Activated B cell treated with CpG ODN at 0.5 μM for 24 hours (primary cell): ENCODE results near the gene ANP32B. TPM values are rescaled to one million over a fixed set of nuclear protein-coding genes. Genes with fewer than 3 reads are reported as not detected.
A peak's percentile ranks its signal among the peaks of the same experiment; 100 is the strongest.

Experiments
- ATAC-seq: fragments of 200-7000 bp; cut with Tn5 transposase; one replicate; pipeline ENCODE4 v1.10.0; 2021; ENCODE audit warnings: low read depth, mild to moderate bottlenecking, moderate library complexity
- CTCF ChIA-PET: fragments of 350-600 bp; sonication (Branson Sonifier 250); formaldehyde crosslinking; loops from one replicate; lab custom pipeline; 2021; ENCODE audit warnings: antibody characterized with exemption; lab: Charles Lee
- POLR2A ChIA-PET: fragments of 350-600 bp; sonication (Branson Sonifier 250); formaldehyde crosslinking; loops from one replicate; lab custom pipeline; 2021; ENCODE audit warnings: antibody characterized with exemption; lab: Charles Lee
- DNase-seq: peaks from one replicate; pipeline ENCODE4 v3.0.0; 2022
- H3K27ac Mint-ChIP-seq: one replicate; pipeline ENCODE4 v1.8.0; 2020; ENCODE audit warnings: mixed read lengths
- H3K27me3 Mint-ChIP-seq: one replicate; pipeline ENCODE4 v1.8.0; 2021; ENCODE audit warnings: mixed read lengths
- H3K36me3 Mint-ChIP-seq: one replicate; pipeline ENCODE4 v1.8.0; 2021; ENCODE audit warnings: low read depth, mixed read lengths
- H3K4me1 Mint-ChIP-seq: one replicate; pipeline ENCODE4 v1.8.0; 2021; ENCODE audit warnings: mixed read lengths
- H3K4me3 Mint-ChIP-seq: one replicate; pipeline ENCODE4 v1.8.0; 2020; ENCODE audit warnings: mild to moderate bottlenecking, mixed read lengths
- H3K9me3 Mint-ChIP-seq: one replicate; pipeline ENCODE4 v1.8.0; 2020; ENCODE audit warnings: mixed read lengths
- CTCF ChIP-seq: fragments of 200-600 bp; IDR thresholded peaks from one replicate; pipeline ENCODE4 v1.8.0; 2022; ENCODE audit warnings: antibody characterized with exemption, mild to moderate bottlenecking
- intact Hi-C: fragments of 100-400 bp; cut with micrococcal nuclease; formaldehyde crosslinking; loops from one replicate; pipeline ENCODE4 v1.15.1; 2024
- total RNA-seq: library from RNA; stranded (reverse); gene quantifications from 2 replicates; pipeline ENCODE4 v1.2.3, GENCODE V29; 2022

The ANP32B gene
- total RNA-seq, 1 donor from 2014 or later: 162 TPM

GRCh38 chr9:97979788-97980478, 3.2 kb upstream of the ANP32B start:
- peaks cover 11% of the 10 kb centered on the region for H3K4me1 Mint-ChIP-seq
- H3K36me3 Mint-ChIP-seq: no peaks in the 10 kb centered on the region
- no peaks in the 10 kb centered on the region for H3K9me3 Mint-ChIP-seq
- ChIA-PET CTCF (interaction anchor here (0.6 kb wide), 1 partner anchor 267 kb away, joined by 3 read pairs; no protein-coding TSS in a partner anchor), POLR2A (interaction anchor here (2.0 kb wide), 1 partner anchor 58 kb away, joined by 7 read pairs; the partner anchor contains the start of gene TRMO)
- DNase-seq (no peak), ATAC-seq (no peak)
- no peak overlapping the region for H3K4me3 Mint-ChIP-seq
- no peak for TF ChIP-seq CTCF
- H3K27ac Mint-ChIP-seq: no peak overlapping the region
- H3K27me3 Mint-ChIP-seq: no peaks in the 10 kb centered on the region
- intact Hi-C loops: loop anchor here (5.0 kb wide), 2 partner anchors 568 to 1563 kb away; partner anchors contain the start of genes TDRD7 and ZNF367

- CTCF ChIA-PET: interaction anchor here (0.6 kb wide), 1 partner anchor 267 kb away, joined by 3 read pairs; no protein-coding TSS in a partner anchor
- no peaks in the 10 kb centered on the region for H3K27me3 Mint-ChIP-seq
- peaks cover 13% of the 10 kb centered on the region for H3K4me1 Mint-ChIP-seq
- intact Hi-C loops: loop anchor here (5.0 kb wide), 2 partner anchors 568 to 1563 kb away; partner anchors contain the start of genes TDRD7 and ZNF367
- no peak overlapping the region for H3K4me3 Mint-ChIP-seq
- no peak for TF ChIP-seq CTCF
- H3K36me3 Mint-ChIP-seq: no peaks in the 10 kb centered on the region
- H3K9me3 Mint-ChIP-seq: no peaks in the 10 kb centered on the region
- ATAC-seq: no peak
- no peak for DNase-seq
- POLR2A ChIA-PET: interaction anchor here (1.3 to 2.0 kb wide), 2 partner anchors 58 to 76 kb away, joined by 4 to 7 read pairs; partner anchors contain the start of genes NANS and TRMO
- H3K27ac Mint-ChIP-seq: no peak overlapping the region
Measured at GRCh38 chr9:97980479-97980803, 2.7 kb upstream of the ANP32B start.

- DNase-seq (no peak), ATAC-seq (no peak)
- Mint-ChIP-seq H3K27ac (peak overlapping the region; percentile 84), H3K36me3 (no peaks in the 10 kb centered on the region), H3K9me3 (no peaks in the 10 kb centered on the region), H3K27me3 (no peaks in the 10 kb centered on the region), H3K4me3 (peak overlapping the region; percentile 81), H3K4me1 (peaks cover 21% of the 10 kb centered on the region)
- intact Hi-C loops: loop anchor here (5.0 kb wide), 2 partner anchors 569 to 1564 kb away; partner anchors contain the start of genes TDRD7 and ZNF367
- no peak for TF ChIP-seq CTCF
- ChIA-PET POLR2A (interaction anchor here (1.3 to 4.7 kb wide), 4 partner anchors 59 to 348 kb away, joined by 4 to 94 read pairs (median 21); partner anchors contain the start of genes NANS, NCBP1, TRMO and TSTD2), CTCF (interaction anchor here (0.5 to 0.6 kb wide), 2 partner anchors 79 to 268 kb away, joined by 3 to 5 read pairs; no protein-coding TSS in a partner anchor)
Measured at GRCh38 chr9:97980918-97981845, 2.0 kb upstream of the ANP32B start.

GRCh38 chr9:97981846-97982682, 1.1 kb upstream of the ANP32B start:
- H3K4me3 Mint-ChIP-seq: peak overlapping the region; percentile 81
- DNase-seq (no peak), ATAC-seq (no peak)
- intact Hi-C loops: loop anchor here (5.0 kb wide), 2 partner anchors 570 to 1565 kb away; partner anchors contain the start of genes TDRD7 and ZNF367
- H3K9me3 Mint-ChIP-seq: no peaks in the 10 kb centered on the region
- ChIA-PET CTCF (interaction anchor here (1.5 to 2.4 kb wide), 2 partner anchors 53 to 59 kb away, joined by 8 to 15 read pairs; partner anchors contain the start of gene TRMO), POLR2A (interaction anchor here (0.7 to 4.7 kb wide), 16 partner anchors 9 to 349 kb away, joined by 3 to 94 read pairs (median 5); partner anchors contain the start of genes NANS, NCBP1, TBC1D2 and TRMO)
- H3K27ac Mint-ChIP-seq: peak overlapping the region; percentile 84
- TF ChIP-seq CTCF: no peak
- H3K27me3 Mint-ChIP-seq: no peaks in the 10 kb centered on the region
- peaks cover 30% of the 10 kb centered on the region for H3K4me1 Mint-ChIP-seq
- H3K36me3 Mint-ChIP-seq: no peaks in the 10 kb centered on the region
